HepG2 (cell line): ENCODE results near the gene SNAP47. TPM values are rescaled to one million over a fixed set of nuclear protein-coding genes. Genes with fewer than 3 reads are reported as not detected.

Experiments
- ATAC-seq: fragments of 200-7000 bp; cut with Tn5 transposase; 3 replicates; pipeline ENCODE4 v1.9.1; 2020; ENCODE audit warnings: mild to moderate bottlenecking, moderate library complexity
- BruUV-seq: library from RNA; stranded (reverse); fragments of 400-500 nt; replicated peaks from 2 replicates; lab custom pipeline; 2021; lab: Mats Ljungman, UMichigan
- CTCF ChIA-PET: fragments of 300-600 bp; formaldehyde crosslinking; extraction: SDS; loops from one replicate; lab custom pipeline; 2021; ENCODE audit warnings: low total read pairs, inconsistent platforms, low intra/inter-chr PET ratio; lab: Yijun Ruan, JAX
- POLR2A ChIA-PET: fragments of 350-600 bp; sonication (Branson Sonifier 250); formaldehyde crosslinking; loops from one replicate; lab custom pipeline; 2020; ENCODE audit warnings: antibody characterized with exemption, inconsistent platforms; lab: Yijun Ruan, JAX
- DNase-seq: peaks from one replicate; pipeline ENCODE4 v3.0.0-alpha.2; 2015; ENCODE audit warnings: low spot score
- FAIRE-seq: peaks from 3 replicates; lab custom pipeline; 2011; peaks lifted over from hg19 to GRCh38; lab: Jason Lieb, UNC
- H2AFZ ChIP-seq: one replicate; pipeline ENCODE4 v1.6.1; 2011; ENCODE audit warnings: low read length, inconsistent platforms
- H3K27ac ChIP-seq: fragments of 300-600 bp; 3 replicates; pipeline ENCODE4 v1.8.0; 2011; ENCODE audit warnings: mixed run types, mild to moderate bottlenecking, mixed read lengths, low read length, inconsistent platforms; ENCODE audit not compliant: insufficient read depth; ENCODE audit errors: extremely low read length
- H3K27me3 ChIP-seq, 2 experiments: fragments of 200-600 bp in 1 of 2; 2 replicates in 1 of 2; 3 replicates in 1 of 2; pipeline versions ENCODE4 v1.6.0 to v1.8.0; 2011; ENCODE audit warnings: low read length in 2 of 2, mild to moderate bottlenecking in 2 of 2, moderate library complexity in 2 of 2, inconsistent platforms in 1 of 2; ENCODE audit not compliant: insufficient read depth in 2 of 2, control insufficient read depth in 1 of 2
- H3K36me3 ChIP-seq, 2 experiments: fragments of 200-600 bp in 1 of 2; replicated peaks in 1 of 2; 2 replicates in 1 of 2; 3 replicates in 1 of 2; pipeline versions ENCODE4 v1.5.1 to v1.8.0; 2011; ENCODE audit warnings: low read length in 2 of 2, inconsistent platforms in 1 of 2; ENCODE audit not compliant: insufficient read depth in 2 of 2, control insufficient read depth in 1 of 2
- H3K4me1 ChIP-seq: 2 replicates; pipeline ENCODE4 v1.5.1; 2012; ENCODE audit warnings: low read length, inconsistent platforms; ENCODE audit not compliant: insufficient read depth
- H3K4me2 ChIP-seq: 2 replicates; pipeline ENCODE4 v1.6.0; 2011; ENCODE audit warnings: low read depth, low read length, inconsistent platforms
- H3K4me3 ChIP-seq, 3 experiments: fragments of 200-600 bp in 1 of 3; sonication (generic), shearing (Covaris generic) in 1 of 3; replicated peaks in 1 of 3; 2 replicates each; pipeline ENCODE4 v1.5.1; 2011 to 2016; ENCODE audit warnings: low read length in 3 of 3, inconsistent platforms in 2 of 3, low read depth in 2 of 3, mild to moderate bottlenecking in 2 of 3, control low read depth in 1 of 3, mixed read lengths in 1 of 3; ENCODE audit not compliant: insufficient read depth in 1 of 3
- H3K79me2 ChIP-seq: one replicate; pipeline ENCODE4 v1.6.1; 2011; ENCODE audit warnings: low read length, inconsistent platforms; ENCODE audit not compliant: insufficient read depth
- H3K9ac ChIP-seq: 2 replicates; pipeline ENCODE4 v1.6.0; 2011; ENCODE audit warnings: mild to moderate bottlenecking, low read depth, low read length, inconsistent platforms; ENCODE audit not compliant: insufficient read depth
- H3K9me3 ChIP-seq: 2 replicates; pipeline ENCODE4 v1.5.1; 2012; ENCODE audit warnings: mild to moderate bottlenecking, low read length
- H4K20me1 ChIP-seq: 2 replicates; pipeline ENCODE4 v1.6.0; 2011; ENCODE audit warnings: inconsistent platforms, mild to moderate bottlenecking, low read length, moderate library complexity; ENCODE audit not compliant: insufficient read depth
- AGO1 ChIP-seq: fragments of 200-400 bp; formaldehyde crosslinking; IDR thresholded peaks from 2 replicates; pipeline ENCODE4 v1.6.1; 2017; ENCODE audit warnings: mild to moderate bottlenecking, low read depth, low read length, moderate library complexity; ENCODE audit not compliant: poor library complexity, severe bottlenecking
- HNRNPK ChIP-seq: fragments of 200-400 bp; formaldehyde crosslinking; IDR thresholded peaks from 2 replicates; pipeline ENCODE4 v1.6.1; 2018; ENCODE audit warnings: low read length, low read depth, moderate library complexity, mild to moderate bottlenecking; ENCODE audit not compliant: poor library complexity, severe bottlenecking
- KDM2A ChIP-seq: sonication (generic); formaldehyde crosslinking; IDR thresholded peaks from 2 replicates; pipeline ENCODE4 v1.4.0; 2020; ENCODE audit warnings: low read depth, missing genetic modification reagents, borderline replicate concordance
- MAF1 ChIP-seq: sonication (generic); formaldehyde crosslinking; IDR thresholded peaks from 2 replicates; pipeline ENCODE4 v1.5.0; 2020; ENCODE audit warnings: missing genetic modification reagents, borderline replicate concordance
- MXI1 ChIP-seq: IDR thresholded peaks from 3 replicates; pipeline ENCODE4 v1.6.1; 2012; ENCODE audit warnings: low read depth, low read length, inconsistent platforms, borderline replicate concordance
- SCMH1 ChIP-seq: sonication (generic); formaldehyde crosslinking; IDR thresholded peaks from 2 replicates; pipeline ENCODE4 v1.9.0; 2021; ENCODE audit warnings: missing genetic modification reagents, mild to moderate bottlenecking, borderline replicate concordance
- SIN3A ChIP-seq: IDR thresholded peaks from 2 replicates; pipeline ENCODE4 v1.6.1; 2011; ENCODE audit warnings: low read depth, mild to moderate bottlenecking, control low read depth, low read length, borderline replicate concordance
- SPEN ChIP-seq: sonication (generic); formaldehyde crosslinking; IDR thresholded peaks from 2 replicates; pipeline ENCODE4 v1.5.1; 2020; ENCODE audit warnings: low read depth, mild to moderate bottlenecking, missing genetic modification reagents
- ZNF343 ChIP-seq: sonication (generic); formaldehyde crosslinking; IDR thresholded peaks from 2 replicates; pipeline ENCODE4 v1.4.0; 2020; ENCODE audit warnings: mild to moderate bottlenecking, missing genetic modification reagents
- ZNF431 ChIP-seq: sonication (generic); formaldehyde crosslinking; IDR thresholded peaks from 2 replicates; pipeline ENCODE4 v1.9.0; 2022; ENCODE audit warnings: missing genetic modification reagents, low read depth, mild to moderate bottlenecking, borderline replicate concordance
- ZNF746 ChIP-seq: sonication (generic); formaldehyde crosslinking; IDR thresholded peaks from 2 replicates; pipeline ENCODE4 v1.8.0; 2022; ENCODE audit warnings: mild to moderate bottlenecking, missing genetic modification reagents
- ZNF788 ChIP-seq: sonication (generic); formaldehyde crosslinking; IDR thresholded peaks from 2 replicates; pipeline ENCODE4 v1.5.0; 2020; ENCODE audit warnings: mild to moderate bottlenecking, missing genetic modification reagents, borderline replicate concordance
- ZNF839 ChIP-seq: sonication (generic); formaldehyde crosslinking; IDR thresholded peaks from 2 replicates; pipeline ENCODE4 v1.4.0; 2020; ENCODE audit warnings: missing genetic modification reagents, mild to moderate bottlenecking, borderline replicate concordance
- WGBS: methylation state at CpG from one replicate; pipeline ENCODE4 v1.1.6; 2017; ENCODE audit warnings: low lambda C conversion rate; 5-methylcytosine and 5-hydroxymethylcytosine counted together
- in situ Hi-C: cut with HindIII; loops from 2 replicates; pipeline ENCODE4 v1.10.0; 2017; ENCODE audit warnings: low pct_unique_long_range_greater_than_20kb; ENCODE audit not compliant: extremely low pct_ligation_motif_present
- intact Hi-C: fragments of 100-400 bp; cut with micrococcal nuclease; formaldehyde crosslinking; loops from one replicate; pipeline ENCODE4 v1.10.0; 2022; ENCODE audit not compliant: unreplicated experiment
- polyA plus RNA-seq, 8 experiments: library from polyadenylated mRNA; depleted of rRNA in 3 of 8; stranded (reverse) in 7 of 8; unstranded in 1 of 8; fragments of >200 nt; fragmentation: Illumina TruSeq in 4 of 8; extraction: Trizol in 4 of 8; gene quantifications; 2 replicates each; pipeline versions ENCODE4 v1.2.1 to v1.2.3, GENCODE V29; 2011 to 2016; ENCODE audit warnings: low read depth in 4 of 8, missing spikeins in 1 of 8, mixed read lengths in 1 of 8; ENCODE audit not compliant: insufficient read depth in 1 of 8
- total RNA-seq, 5 experiments: library from RNA; depleted of rRNA; stranded (reverse); fragments of >200 nt; fragmentation: Illumina TruSeq; extraction: Trizol; gene quantifications; 2 replicates each; pipeline ENCODE4 v1.2.3, GENCODE V29; 2016; ENCODE audit warnings: low read depth in 1 of 5
- TF ChIP-seq, protein P1 (sequence below): sonication (generic); formaldehyde crosslinking; IDR thresholded peaks from 2 replicates; pipeline ENCODE4 v1.5.0; 2020; ENCODE audit warnings: missing genetic modification reagents
- TF ChIP-seq, protein P2 (sequence below): fragments of 450-650 bp; IDR thresholded peaks from 2 replicates; pipeline ENCODE4 v1.6.1; 2017; ENCODE audit warnings: mild to moderate bottlenecking

SNAP47 gene
- total and polyA plus RNA-seq, 2 of the 13 experiments (the other 11 are each of a cell fraction or from before 2014, with no cell fraction given) = 13.6 to 25.1 TPM

DNA sequence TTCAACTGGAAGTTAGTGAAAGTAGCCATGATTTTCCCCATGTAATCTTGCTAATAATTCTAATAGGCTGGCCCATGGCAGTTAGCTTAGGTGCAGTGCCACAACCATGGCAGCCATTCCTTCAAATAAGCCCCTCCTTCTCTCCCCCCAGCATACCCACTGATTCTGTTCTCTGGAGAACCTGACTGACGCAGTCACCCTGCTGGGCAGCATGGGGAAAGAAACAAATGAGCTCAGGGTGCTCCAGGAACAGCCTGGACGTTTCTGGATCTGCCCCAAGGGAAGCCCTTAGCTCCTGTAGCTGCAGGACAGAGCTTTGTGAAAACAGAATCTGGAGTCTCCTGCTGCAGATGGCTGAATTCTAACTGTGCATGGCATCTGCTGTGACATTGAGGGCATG lies 22.5 kb downstream of the SNAP47 start:
- Histone ChIP-seq H3K27ac (no peak overlapping the region), H3K4me3 (no peak overlapping the region), H3K4me2 (no peak overlapping the region), H2AFZ (no peak overlapping the region), H3K9me3 (no peaks in the 10 kb centered on the region), H3K79me2 (no peaks in the 10 kb centered on the region), H3K4me1 (no peaks in the 10 kb centered on the region), H4K20me1 (no peaks in the 10 kb centered on the region; the same call in 1 of the 2 replicates), H3K9ac (no peak overlapping the region), H3K27me3 (no peaks in the 10 kb centered on the region), H3K36me3 (peaks cover 17 to 72% of the 10 kb centered on the region in 2 experiments; a peak in 4 of 5 replicates)
- ChIA-PET POLR2A (no interaction called here), CTCF (no interaction called here)
- FAIRE-seq = no peak
- intact Hi-C loops (no loop called here), in situ Hi-C loops (no loop called here)
- 89% methylated on average over 1 of the region's 2 CpGs for WGBS
- no peak for TF ChIP-seq MXI1
- no TSS peak for BruUV-seq
- no peak for DNase-seq
- no peak for ATAC-seq

DNA sequence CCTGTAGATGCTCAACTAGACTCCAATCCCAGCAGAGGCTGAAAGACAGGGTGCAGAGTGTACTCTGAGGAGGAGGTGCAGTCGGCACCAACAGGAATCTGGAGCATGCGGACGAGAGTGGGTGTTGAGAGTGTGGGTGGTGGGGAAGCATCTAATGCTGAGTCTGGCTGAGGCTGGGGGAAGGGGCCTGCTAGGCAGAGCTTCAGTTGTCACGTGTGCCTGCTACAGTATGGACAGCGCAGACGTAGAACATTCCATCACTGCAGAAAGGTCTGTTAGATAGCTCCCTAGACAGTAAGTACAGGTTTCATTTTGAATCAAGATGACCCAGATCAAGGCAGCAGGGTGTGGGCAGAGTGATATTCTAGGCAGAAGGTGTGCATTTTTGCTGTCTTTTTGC lies 23.1 kb downstream of the SNAP47 start:
- no peaks in the 10 kb centered on the region for H3K27me3 ChIP-seq
- no peak overlapping the region for H2AFZ ChIP-seq
- H3K9me3 ChIP-seq = no peaks in the 10 kb centered on the region
- no peak overlapping the region for H3K9ac ChIP-seq
- FAIRE-seq (no peak), DNase-seq (no peak), ATAC-seq (no peak)
- in situ Hi-C loops (no loop called here), intact Hi-C loops (no loop called here)
- H4K20me1 ChIP-seq = no peaks in the 10 kb centered on the region; the same call in 1 of the 2 replicates
- POLR2A ChIA-PET = no interaction called here
- CTCF ChIA-PET = no interaction called here
- H3K4me2 ChIP-seq = no peak overlapping the region
- no peaks in the 10 kb centered on the region for H3K4me1 ChIP-seq
- no peak overlapping the region for H3K27ac ChIP-seq
- 96% methylated on average over 6 of the region's 6 CpGs for WGBS
- H3K36me3 ChIP-seq = peaks cover 17 to 72% of the 10 kb centered on the region in 2 experiments; a peak in 4 of 5 replicates
- no TSS peak for BruUV-seq
- H3K79me2 ChIP-seq = no peaks in the 10 kb centered on the region
- H3K4me3 ChIP-seq = no peak overlapping the region
- TF ChIP-seq ZNF343 (CRISPR knock-in tag) (no peak), ZNF431 (CRISPR knock-in tag) (no peak), KDM2A (CRISPR knock-in tag) (no peak), ZNF746 (CRISPR knock-in tag) (no peak), AGO1 (no peak), SIN3A (no peak), SPEN (CRISPR knock-in tag) (no peak), ZNF788 (no peak), MAF1 (CRISPR knock-in tag) (no peak), ZNF839 (CRISPR knock-in tag) (no peak), SCMH1 (CRISPR knock-in tag) (no peak), HNRNPK (no peak)
- TF ChIP-seq, protein P1, sequence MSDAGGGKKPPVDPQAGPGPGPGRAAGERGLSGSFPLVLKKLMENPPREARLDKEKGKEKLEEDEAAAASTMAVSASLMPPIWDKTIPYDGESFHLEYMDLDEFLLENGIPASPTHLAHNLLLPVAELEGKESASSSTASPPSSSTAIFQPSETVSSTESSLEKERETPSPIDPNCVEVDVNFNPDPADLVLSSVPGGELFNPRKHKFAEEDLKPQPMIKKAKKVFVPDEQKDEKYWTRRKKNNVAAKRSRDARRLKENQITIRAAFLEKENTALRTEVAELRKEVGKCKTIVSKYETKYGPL = no peak
- TF ChIP-seq, protein P2, sequence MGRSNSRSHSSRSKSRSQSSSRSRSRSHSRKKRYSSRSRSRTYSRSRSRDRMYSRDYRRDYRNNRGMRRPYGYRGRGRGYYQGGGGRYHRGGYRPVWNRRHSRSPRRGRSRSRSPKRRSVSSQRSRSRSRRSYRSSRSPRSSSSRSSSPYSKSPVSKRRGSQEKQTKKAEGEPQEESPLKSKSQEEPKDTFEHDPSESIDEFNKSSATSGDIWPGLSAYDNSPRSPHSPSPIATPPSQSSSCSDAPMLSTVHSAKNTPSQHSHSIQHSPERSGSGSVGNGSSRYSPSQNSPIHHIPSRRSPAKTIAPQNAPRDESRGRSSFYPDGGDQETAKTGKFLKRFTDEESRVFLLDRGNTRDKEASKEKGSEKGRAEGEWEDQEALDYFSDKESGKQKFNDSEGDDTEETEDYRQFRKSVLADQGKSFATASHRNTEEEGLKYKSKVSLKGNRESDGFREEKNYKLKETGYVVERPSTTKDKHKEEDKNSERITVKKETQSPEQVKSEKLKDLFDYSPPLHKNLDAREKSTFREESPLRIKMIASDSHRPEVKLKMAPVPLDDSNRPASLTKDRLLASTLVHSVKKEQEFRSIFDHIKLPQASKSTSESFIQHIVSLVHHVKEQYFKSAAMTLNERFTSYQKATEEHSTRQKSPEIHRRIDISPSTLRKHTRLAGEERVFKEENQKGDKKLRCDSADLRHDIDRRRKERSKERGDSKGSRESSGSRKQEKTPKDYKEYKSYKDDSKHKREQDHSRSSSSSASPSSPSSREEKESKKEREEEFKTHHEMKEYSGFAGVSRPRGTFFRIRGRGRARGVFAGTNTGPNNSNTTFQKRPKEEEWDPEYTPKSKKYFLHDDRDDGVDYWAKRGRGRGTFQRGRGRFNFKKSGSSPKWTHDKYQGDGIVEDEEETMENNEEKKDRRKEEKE = no peak
